Stimulated activated CD4-positive, alpha-beta T cell treated with anti-CD3 and anti-CD28 coated beads, Interleukin-12 subunit alpha, Interleukin-12 subunit beta, amount 100 ng/mL, for 4 hours (primary cell): ENCODE measurements around the gene PHKB.
"Not testable (repeated sequence)": the region's sequence is repeated elsewhere in the genome, so short reads cannot be mapped to it uniquely, and the experiment has no call there.

ENCODE experiments used
- DNase-seq: peaks from one replicate; pipeline ENCODE4 v3.0.0-alpha.2; 2020

The PHKB gene

DNA sequence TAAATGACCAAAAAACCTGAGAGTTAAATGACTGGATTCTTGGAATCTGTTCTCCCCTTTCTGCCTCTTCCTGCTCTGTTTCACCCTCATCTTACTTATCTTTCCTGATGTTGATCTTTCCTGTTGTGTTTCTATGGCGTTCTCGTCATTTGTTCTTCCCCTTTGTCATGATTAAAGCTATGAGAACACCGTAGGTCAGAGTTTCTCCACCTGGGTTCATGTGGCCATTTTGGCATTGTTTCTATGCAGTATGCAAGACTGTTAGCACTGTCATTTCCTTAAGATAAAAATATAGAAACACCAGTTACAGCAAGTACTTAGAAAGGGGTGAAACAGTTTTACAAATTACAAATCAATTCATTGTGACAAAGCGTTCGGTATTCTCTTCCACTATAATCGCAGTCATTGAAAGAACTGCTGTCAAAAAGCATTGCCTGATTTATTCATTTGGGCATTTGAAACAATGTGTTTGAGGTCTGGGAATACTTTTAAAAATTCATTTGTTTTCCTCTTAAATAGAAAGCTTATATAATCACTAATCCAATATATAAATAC, 166.0 kb downstream of the PHKB start:
- no peak for DNase-seq

DNA sequence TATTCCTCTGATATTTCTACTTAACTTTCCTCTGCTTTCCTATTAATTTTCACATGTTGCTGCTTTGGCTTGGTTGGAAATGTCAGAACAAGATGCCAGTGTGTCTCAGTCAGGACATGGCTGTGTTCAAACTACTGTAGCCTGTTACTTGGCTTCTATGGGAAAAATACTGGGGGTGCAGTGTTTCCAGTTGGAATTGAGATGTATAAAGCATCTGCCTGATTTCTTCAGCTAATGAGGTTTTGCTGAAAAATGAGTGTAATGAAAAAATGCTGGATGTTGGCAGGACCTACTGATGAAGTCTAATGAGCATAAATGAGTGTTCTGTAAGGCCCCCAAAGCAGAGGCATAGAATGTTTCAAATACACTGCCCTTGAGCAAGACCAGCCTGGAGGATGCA, 166.6 kb downstream of the PHKB start:
- no peak for DNase-seq

DNA sequence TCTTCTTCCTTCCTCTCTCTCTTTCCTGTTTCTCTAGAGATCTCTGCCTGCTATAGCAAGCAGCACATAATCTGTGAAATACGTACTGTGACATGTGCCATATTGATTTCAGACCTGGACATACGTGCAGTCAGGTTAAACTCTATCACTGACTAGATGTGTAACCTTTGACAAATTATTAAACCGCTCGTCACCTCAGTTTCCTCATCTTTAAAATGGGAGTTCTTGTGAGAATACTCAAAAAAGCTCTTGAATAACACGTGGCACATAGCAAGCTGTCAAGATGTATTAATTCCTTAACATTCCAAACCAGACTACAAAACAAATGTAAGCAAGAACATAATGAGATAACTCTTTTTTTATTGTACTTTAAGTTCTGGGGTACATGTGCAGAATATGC, 170.0 kb downstream of the PHKB start:
- DNase-seq = no peak

DNA sequence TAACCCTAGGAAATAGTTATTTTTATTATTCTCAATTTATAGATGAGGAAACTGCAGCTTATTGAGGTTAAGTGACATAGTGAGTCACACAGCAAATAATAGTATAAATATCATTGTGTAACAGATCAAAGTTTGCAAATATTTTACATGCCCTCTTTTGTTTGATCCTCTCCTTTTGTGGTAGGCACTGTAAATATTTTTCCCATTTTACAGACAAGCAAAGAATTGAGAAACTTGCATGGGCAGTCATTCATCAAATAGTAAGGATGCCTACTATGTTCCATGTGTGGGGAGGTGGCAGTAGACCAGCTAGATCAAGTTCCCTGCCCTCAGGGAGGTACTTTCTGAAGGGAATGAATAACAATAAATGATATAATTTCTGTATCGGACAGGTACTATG, 173.0 kb downstream of the PHKB start:
- no peak for DNase-seq

DNA sequence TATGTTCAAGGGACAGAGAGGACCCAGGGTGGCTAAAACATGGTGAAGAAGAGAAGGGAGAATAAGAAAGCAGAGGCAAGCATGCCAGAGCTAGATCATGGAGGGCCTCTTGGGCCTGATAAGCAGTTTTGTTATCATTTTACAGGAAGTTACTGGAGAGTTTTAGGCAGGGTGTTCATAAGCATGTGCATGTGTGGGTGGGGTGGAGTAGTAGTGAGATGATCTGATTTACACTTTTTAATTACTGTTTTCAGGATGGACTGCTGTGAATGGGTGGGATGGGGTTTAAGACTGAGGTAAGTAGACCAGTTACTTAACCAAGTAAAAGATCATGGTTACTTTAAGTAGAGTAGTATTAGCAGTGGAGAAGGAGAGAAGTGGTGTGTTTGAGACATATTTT, 173.6 kb downstream of the PHKB start:
- no peak for DNase-seq

DNA sequence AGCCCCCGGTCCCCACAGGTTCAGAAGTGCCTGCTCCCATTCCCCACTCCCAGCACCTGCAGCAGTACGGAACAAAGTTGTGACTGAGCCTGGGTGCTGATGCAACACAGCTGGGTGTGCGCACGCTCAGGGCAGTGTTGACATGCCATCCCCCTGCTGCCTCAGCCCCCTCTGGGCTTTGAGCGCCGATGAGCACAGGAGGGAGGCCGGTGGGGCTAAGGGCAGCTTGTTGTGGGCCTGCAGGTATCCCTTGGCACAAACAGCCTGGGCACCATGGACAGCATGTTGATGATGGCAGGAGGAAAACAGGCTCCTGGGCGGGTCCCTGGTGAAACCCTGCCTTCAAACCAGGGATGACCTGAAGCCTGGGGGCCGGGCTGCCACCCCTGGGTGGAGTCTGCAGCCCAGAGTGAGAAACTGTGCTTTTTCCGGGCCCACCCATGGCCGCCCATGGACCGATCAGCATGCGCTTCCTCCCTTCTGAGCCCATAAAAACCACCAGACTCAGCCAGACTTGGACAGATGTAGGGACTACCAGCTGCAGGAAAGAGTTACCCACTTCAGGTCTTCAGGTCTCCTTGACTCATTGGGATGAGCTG, 175.5 kb downstream of the PHKB start:
- no peak for DNase-seq

DNA sequence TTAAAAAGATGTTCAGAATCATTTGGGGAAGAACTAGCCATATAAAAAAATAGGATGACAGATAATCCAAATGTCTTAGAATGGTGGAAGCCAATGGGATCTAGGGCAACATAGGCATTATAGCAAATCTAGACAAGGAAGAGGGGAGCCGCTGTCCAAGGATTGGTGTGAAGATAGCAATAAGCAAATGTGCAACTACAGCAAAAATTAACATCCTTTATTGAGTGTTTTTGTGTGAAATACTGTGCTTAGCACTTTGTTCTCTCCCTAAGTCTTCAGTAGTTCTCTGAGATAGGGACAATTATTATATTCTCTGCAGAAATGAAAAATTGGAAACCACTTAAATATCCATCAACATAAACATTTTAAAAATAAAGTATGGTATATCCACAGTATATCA, 177.0 kb downstream of the PHKB start:
- no peak for DNase-seq

DNA sequence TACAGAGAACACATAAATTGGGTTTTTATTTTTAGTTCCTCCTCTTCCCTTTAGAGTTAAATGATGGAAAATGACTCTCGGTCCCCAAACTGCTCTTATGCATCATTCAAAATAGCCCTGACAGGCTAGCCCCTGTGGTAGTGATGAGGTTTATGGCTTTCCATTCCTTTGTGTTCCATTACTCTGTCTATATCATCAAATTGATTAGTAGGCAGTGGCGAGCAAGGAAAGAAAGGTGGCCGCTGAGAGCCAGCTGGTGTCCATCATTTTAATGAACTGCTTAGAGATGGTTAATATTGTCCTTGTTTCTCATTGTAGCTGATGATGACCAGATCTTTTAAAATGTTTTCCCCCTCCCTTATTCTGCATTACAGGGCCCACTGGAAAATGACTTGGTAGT, 179.5 kb downstream of the PHKB start:
- DNase-seq = no peak

DNA sequence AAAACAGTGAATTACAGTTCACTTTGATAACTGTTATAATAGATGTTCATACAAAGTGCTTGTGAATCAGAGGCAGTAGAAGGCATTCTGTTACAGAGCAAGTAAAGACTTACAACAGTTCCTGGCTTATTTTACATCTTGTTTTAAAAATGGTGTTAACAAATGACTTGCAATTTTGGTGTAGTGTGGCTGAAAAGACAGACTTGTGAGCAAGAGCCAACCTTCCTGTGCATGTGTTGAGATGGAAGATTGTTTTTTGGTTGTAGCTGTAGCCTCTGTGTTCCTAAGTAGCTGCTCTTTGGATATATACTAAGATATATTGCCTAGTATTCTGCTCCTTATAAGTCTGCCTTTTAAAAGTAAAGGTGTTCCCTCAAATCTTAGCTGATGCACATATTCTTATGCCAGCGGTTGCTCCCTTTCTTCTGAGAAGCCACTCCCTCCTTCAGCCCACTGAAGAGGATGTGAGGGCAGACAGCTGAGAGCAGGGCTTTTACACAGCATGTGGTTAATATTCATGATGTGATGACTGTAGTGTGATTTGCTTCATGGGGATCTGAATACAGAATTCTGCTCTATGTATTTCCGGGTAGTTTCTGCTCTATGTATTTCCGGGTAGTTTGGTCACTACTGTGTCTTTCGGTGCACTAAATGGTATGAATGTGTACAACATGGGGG, 182.3 kb downstream of the PHKB start:
- no peak for DNase-seq

DNA sequence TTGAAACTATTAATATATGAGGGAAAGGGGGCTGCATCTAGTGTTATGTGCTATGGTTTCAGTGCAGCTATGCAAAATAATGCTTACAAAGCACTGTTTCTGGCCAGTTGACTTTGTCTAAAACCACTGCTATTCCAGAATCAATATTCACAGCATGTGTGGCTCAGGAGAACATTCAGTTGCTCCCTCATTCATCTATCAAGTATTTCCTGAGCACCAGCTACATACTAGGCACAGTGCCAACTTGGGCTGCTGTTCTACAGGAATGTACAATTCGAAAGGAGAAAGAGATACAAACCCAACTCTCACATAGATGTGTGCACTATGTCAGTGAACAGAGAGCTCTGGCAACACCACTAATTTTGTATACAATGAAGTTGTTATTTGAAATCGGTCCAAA, 183.0 kb downstream of the PHKB start:
- DNase-seq = no peak

DNA sequence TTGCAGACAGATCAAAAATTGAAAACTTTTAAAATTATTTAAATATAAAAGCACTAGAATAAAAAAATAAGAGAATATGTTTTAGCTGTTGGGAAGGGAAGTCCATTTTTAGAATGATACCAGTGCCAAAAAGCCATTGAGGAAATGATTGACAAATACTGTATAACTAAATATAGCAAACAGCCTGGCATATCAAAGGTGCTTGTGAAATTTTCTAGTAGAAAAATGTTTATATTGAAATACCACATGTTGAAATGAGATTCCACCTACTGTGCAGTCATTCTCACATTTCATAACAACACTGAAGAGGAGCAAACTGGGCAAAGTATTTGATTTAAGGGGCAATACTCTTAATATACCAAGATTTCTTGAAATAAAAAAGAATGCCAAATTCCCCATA, 183.5 kb downstream of the PHKB start:
- DNase-seq = no peak

DNA sequence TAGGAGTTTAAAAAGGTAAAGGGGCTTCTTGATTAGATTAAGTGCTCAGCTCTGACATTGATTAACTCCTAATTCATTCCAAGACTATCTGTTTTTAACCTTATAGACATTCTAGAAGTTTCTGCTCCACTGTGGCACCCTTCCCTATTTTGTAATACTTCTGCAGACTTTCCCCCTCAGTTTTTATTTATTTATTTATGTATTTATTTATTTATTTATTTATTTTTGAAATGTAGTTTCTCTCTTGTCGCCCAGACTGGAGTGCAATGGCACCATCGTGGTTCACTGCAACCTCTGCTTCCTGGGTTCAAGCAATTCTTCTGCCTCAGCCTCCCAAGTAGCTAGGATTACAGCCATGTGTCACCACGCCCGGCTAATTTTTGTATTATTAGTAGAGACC, 185.8 kb downstream of the PHKB start:
- DNase-seq = no peak

DNA sequence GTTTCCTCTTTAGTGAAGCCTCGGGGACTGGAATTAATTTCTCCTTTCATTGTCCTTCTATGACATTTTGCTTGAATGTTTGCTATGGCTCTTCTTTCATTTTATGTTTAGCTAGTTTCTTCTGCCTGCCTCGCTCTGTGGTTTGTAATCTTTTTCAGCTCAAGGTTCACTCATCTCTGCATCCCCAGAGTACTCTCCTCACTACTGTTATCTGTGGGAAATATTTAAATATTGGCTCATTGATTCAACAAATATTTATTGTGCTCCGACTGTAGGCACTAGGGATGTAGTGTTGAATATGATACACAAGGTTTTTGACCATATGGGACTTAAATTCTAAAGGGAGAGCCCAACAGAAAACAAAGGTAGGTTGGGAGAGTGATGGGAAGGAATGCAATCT, 195.9 kb downstream of the PHKB start:
- no peak for DNase-seq

DNA sequence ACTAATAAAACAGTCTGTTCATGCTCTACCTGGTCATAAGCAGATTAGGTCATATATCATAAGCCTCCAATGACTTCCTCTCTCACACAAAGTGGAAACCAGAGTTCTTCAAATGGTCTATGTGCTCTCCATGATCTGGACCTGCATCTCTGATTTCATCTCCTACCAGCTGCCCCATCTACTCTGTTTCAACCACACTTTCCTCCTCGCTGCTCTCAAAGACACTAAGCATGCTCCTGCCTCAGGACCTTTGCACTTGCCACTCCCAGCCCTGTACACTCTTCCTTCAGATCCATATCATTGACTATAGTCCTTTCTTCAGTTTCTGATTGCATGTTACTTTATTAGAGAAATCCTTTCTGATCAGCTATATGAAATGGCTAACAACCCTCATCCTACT, 196.8 kb downstream of the PHKB start:
- no peak for DNase-seq

DNA sequence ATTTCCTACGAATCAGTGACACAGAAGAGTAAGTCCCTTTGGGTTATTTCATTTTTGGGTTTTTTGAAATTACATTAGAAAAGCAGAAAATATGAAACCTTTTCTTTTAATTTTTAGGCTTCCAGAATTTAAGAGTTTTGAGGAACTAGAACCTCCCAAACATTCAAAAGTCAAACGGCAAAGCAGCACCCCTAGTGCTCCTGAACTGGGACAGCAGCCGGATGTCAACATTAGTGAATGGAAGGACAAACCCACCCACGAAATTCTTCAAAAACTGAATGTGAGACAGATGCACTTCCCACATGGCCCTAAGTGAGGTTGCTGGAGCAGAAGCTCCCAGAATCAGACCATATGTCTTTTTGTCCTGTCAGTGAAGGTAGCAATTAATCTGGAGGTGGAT, 199.4 kb downstream of the PHKB start:
- no peak for DNase-seq

DNA sequence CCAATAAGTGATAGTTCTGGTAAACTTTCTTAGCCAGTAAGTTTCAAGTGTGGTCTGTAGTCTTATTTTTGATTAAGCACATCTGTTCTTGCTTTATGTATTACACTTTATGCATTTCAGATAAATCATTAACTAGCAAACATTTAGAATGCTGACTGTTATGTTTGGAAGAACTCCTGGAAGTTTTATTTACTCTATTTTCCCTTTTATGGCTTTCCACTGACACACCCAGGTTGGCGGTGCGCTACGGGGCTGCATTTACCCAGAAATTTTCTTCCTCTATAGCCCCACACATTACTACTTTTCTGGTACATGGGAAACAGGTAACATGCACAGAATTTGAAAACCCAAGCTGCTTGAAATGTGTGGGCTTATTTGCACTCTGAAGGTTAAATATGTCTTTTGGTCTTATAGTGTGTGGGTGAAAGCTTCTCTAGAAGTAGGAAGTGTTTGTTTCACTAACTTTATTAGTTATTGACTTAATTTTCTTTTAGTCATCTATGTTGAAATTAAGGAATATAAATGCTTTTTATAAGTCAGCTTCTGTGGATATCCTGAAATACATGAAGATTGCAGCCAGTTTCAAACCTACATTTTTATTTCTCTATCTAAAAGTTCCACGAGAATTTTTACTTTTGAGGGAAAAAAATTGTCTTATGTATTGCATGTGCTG, 203.7 kb downstream of the PHKB start:
- no peak for DNase-seq

DNA sequence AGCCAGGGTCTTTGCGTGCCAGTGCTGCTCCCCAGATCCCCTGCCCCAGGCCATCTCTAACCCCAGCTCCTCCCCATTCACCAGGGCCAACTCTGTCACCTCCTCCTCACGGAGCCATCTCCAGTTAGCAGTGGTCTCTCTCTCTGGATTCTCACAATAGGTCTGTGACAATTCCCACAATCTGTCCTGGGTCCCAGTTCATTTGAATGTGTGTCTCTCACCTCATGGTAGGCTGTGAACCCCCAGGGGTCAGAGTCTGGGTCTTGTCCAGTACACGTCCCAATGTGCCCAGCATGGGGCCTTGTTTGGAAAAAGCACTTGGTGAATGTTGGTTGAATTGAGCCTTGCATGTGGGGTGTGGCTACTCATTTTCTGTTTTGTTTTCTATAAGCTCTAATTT, 205.3 kb downstream of the PHKB start:
- no peak for DNase-seq

DNA sequence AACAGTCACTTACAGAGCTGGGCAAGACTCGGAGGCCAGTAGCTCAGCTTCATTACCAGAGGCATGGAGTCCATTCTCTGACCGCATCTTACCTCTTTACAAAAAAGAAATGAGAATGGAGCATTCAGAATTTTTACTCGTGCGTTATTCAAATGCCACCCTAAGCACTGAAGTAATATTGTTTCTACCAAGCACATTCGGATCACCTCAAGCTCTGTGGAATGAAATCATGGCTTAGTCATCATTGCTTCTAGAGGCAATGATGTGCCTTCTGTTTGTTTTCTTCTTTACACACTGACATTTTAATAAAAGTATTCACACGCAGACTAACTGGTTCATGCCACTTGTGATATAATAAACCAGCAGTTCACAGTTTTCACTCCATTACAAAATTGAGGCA, 206.8 kb downstream of the PHKB start:
- no peak for DNase-seq

DNA sequence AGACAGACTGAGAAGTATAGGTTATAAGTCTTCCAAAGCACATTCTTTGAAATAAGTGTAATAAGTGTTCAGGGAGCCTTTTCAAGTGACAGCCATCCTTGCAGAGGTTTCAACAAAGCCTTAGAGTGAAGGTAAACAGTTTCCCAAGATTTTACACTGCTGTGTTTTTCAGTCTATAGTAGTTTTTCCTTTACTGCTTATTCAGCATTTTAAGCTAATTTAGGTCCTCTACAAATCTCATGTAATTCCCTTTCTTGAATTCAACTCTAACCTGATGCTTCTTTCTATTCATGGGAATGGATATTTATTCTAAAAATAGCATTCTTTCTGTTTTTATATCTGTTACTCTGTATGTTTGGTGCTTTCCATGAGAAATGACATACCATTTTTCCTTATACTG, 211.3 kb downstream of the PHKB start:
- DNase-seq = no peak

DNA sequence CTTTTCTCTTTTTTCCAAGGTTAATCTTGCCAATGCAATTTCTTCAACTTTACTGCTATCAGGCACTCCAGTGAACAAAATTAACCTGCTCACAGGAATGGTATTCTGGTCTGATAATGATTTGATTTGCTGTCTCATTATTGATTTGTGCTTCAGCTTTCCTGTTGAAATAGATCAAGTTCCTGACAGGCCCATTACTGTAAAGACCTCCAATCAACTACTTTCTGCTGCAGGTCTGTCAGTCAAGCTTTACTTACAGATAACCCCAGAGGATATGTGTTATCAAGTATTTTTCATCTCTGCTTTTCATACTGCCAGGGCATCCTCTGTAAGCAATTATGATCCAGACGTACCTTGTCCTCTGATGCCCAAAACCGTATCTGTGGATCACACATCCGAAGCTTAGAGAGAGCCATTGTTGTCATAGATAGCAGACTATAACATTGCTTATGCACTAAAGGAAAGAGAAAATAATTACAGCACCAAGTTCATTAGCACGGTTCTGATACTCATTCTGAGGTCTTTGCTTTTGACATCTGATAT, 215.6 kb downstream of the PHKB start:
- DNase-seq = no peak

DNA sequence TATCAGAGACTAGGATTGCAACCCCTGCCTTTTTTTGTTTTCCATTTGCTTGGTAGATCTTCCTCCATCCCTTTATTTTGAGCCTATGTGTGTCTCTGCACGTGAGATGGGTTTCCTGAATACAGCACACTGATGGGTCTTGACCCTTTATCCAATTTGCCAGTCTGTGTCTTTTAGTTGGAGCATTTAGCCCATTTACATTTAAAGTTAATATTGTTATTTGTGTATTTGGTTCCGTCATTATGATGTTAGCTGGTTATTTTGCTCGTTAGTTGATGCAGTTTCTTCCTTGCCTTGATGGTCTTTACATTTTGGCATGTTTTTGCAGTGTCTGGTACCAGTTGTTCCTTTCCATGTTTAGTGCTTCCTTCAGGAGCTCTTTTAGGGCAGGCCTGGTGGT, 220.4 kb downstream of the PHKB start:
- not testable (repeated sequence) for DNase-seq

DNA sequence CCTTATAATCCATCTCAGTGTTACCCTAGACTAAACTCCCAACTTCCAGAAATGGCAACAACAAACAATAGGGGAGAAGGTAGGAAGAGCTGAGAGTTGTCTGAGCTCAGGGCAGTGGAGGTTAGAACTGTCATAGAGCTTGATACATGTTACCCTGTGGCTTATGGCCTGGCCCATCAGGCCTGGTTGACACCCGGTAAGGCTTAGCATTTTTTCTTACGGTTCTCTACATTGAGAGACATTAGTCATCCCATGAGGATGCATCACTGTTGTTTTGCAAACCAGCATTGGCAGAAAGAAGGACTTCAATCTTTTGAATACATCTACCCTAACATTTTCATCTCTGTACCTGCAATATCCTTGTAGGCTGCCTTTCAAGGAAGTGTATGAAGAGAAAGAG, 226.6 kb downstream of the PHKB start:
- DNase-seq = no peak

DNA sequence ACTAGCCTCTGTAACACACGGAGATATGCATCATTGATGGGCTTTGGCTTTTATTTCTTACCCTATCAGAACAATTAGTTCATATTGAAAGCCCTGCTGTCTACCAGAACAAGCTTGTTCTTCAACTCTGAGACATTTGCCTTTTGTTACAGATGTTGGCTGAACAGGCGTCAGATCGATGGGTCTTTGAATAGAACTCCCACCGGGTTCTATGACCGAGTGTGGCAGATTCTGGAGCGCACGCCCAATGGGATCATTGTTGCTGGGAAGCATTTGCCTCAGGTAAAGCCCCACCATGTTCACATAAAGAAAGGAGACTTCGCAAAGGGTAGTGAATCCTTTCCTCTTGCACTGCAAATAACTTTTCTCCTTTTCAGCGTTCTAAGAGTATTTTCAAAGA, 232.1 kb downstream of the PHKB start:
- no peak for DNase-seq

DNA sequence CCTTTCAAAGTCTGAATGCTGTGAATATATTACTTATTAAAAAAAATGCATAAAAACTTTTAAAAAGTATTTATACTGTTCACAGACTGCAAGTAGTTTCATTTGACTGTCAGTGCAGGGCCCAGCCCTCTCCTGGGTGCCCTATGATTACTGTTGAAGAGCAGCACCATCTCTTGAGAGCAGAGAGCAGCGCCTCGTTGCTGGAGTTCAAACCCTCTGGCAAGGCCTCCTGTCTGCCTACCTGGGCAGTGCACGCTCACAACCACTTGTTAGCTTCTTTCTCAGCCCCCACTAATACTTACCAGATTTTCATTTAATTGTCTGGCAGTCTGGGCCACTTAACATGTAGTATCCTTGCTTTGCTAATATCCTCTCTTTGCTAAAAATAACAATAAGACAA, 233.4 kb downstream of the PHKB start:
- no peak for DNase-seq
